H7 (cell line): ENCODE measurements around the gene OR5B3. TPM values are rescaled to one million over a fixed set of nuclear protein-coding genes. Genes with fewer than 3 reads are reported as not detected.
"Not testable (repeated sequence)": the region's sequence is repeated elsewhere in the genome, so short reads cannot be mapped to it uniquely, and the experiment has no call there.

ENCODE experiments used
- DNase-seq: peaks from one replicate; pipeline ENCODE4 v3.0.0; 2012
- H3K27me3 ChIP-seq: 2 replicates; pipeline ENCODE4 v1.6.0; 2011; ENCODE audit warnings: mild to moderate bottlenecking, low read length; ENCODE audit not compliant: control insufficient read depth, insufficient read depth
- H3K36me3 ChIP-seq: replicated peaks from 2 replicates; pipeline ENCODE4 v1.5.1; 2011; ENCODE audit warnings: low read length; ENCODE audit not compliant: control insufficient read depth, insufficient read depth
- H3K4me3 ChIP-seq: 2 replicates; pipeline ENCODE4 v1.5.1; 2011; ENCODE audit warnings: low read depth, mild to moderate bottlenecking, control low read depth, low read length, moderate library complexity; ENCODE audit not compliant: insufficient read depth
- total RNA-seq: library from RNA; depleted of rRNA; stranded (reverse); fragments of >200 nt; shearing (Covaris generic); gene quantifications from 2 replicates; pipeline ENCODE4 v1.2.3, GENCODE V29; 2014; rRNA removed

OR5B3 gene
- not detected in 2 replicates for total RNA-seq

- DNase-seq: no peak
- Histone ChIP-seq H3K27me3 (no peaks in the 10 kb centered on the region), H3K4me3 (no peak within 1 kb of the TSS), H3K36me3 (no peaks in the 10 kb centered on the region)
These were observed at the start of gene OR5B3 for GRCh38 chr11:58406774-58407173. OR5B3 (minus strand) TSS chr11:58406874; CDS start chr11:58403409, 3,465 bp downstream.

GRCh38 chr11:58451585-58451984 lies 44.9 kb upstream of the OR5B3 start:
- Histone ChIP-seq H3K36me3 (no peaks in the 10 kb centered on the region), H3K27me3 (no peaks in the 10 kb centered on the region), H3K4me3 (no peak overlapping the region)
- no peak for DNase-seq

GRCh38 chr11:58446294-58446693 lies 39.6 kb upstream of the OR5B3 start:
- Histone ChIP-seq H3K4me3 (no peak overlapping the region), H3K36me3 (no peaks in the 10 kb centered on the region), H3K27me3 (no peaks in the 10 kb centered on the region)
- DNase-seq: no peak

- no peak for DNase-seq
- H3K36me3 ChIP-seq: no peaks in the 10 kb centered on the region
- no peak overlapping the region for H3K4me3 ChIP-seq
- no peaks in the 10 kb centered on the region for H3K27me3 ChIP-seq
These were observed 37.6 kb upstream of the OR5B3 start for GRCh38 chr11:58444300-58444699.

- no peaks in the 10 kb centered on the region for H3K27me3 ChIP-seq
- H3K4me3 ChIP-seq: no peak within 1 kb of the TSS
- no peak for DNase-seq
- no peaks in the 10 kb centered on the region for H3K36me3 ChIP-seq
These were observed 35.5 kb upstream of the OR5B3 start, which contains the start of gene OR5B12 for GRCh38 chr11:58442136-58442535. OR5B12 (minus strand) TSS chr11:58442236; CDS start chr11:58440151, 2,085 bp downstream.

- no peak for DNase-seq
- H3K27me3 ChIP-seq: no peaks in the 10 kb centered on the region
- H3K4me3 ChIP-seq: no peak overlapping the region
- no peaks in the 10 kb centered on the region for H3K36me3 ChIP-seq
These were observed 31.8 kb upstream of the OR5B3 start for GRCh38 chr11:58438486-58438885.

GRCh38 chr11:58434217-58434616 lies 27.5 kb upstream of the OR5B3 start:
- Histone ChIP-seq H3K36me3 (no peaks in the 10 kb centered on the region), H3K4me3 (no peak overlapping the region), H3K27me3 (no peaks in the 10 kb centered on the region)
- DNase-seq: no peak

- DNase-seq: no peak
- Histone ChIP-seq H3K27me3 (no peaks in the 10 kb centered on the region), H3K4me3 (no peak overlapping the region), H3K36me3 (no peaks in the 10 kb centered on the region)
These were observed 27.0 kb upstream of the OR5B3 start for GRCh38 chr11:58433638-58434203.

- Histone ChIP-seq H3K27me3 (no peaks in the 10 kb centered on the region), H3K4me3 (no peak overlapping the region), H3K36me3 (no peaks in the 10 kb centered on the region)
- no peak for DNase-seq
These were observed 22.6 kb upstream of the OR5B3 start for GRCh38 chr11:58429273-58429672.

GRCh38 chr11:58428021-58428420 lies 21.3 kb upstream of the OR5B3 start, which contains the start of gene OR5B2:
OR5B2 (minus strand) TSS chr11:58428121; CDS start chr11:58423261, 4,860 bp downstream.
- Histone ChIP-seq H3K36me3 (no peaks in the 10 kb centered on the region), H3K27me3 (no peaks in the 10 kb centered on the region), H3K4me3 (no peak within 1 kb of the TSS)
- DNase-seq: no peak

GRCh38 chr11:58399622-58400021 lies 7.1 kb downstream of the OR5B3 start:
- H3K36me3 ChIP-seq, DNase-seq, H3K4me3 ChIP-seq, H3K27me3 ChIP-seq: not testable (repeated sequence)

GRCh38 chr11:58395581-58395980 lies 11.1 kb downstream of the OR5B3 start:
- no peaks in the 10 kb centered on the region for H3K36me3 ChIP-seq
- no peak overlapping the region for H3K4me3 ChIP-seq
- no peak for DNase-seq
- no peaks in the 10 kb centered on the region for H3K27me3 ChIP-seq

GRCh38 chr11:58394195-58394594 lies 12.5 kb downstream of the OR5B3 start:
- no peaks in the 10 kb centered on the region for H3K27me3 ChIP-seq
- no peak for DNase-seq
- H3K4me3 ChIP-seq: no peak overlapping the region
- no peaks in the 10 kb centered on the region for H3K36me3 ChIP-seq

GRCh38 chr11:58392746-58393145 lies 13.9 kb downstream of the OR5B3 start:
- no peaks in the 10 kb centered on the region for H3K36me3 ChIP-seq
- no peaks in the 10 kb centered on the region for H3K27me3 ChIP-seq
- H3K4me3 ChIP-seq: no peak overlapping the region
- DNase-seq: no peak

- Histone ChIP-seq H3K27me3 (no peaks in the 10 kb centered on the region), H3K4me3 (no peak overlapping the region), H3K36me3 (no peaks in the 10 kb centered on the region)
- DNase-seq: no peak
These were observed 14.8 kb downstream of the OR5B3 start for GRCh38 chr11:58391879-58392278.
